ENCODE measurements around the gene ATP2B1.
A peak's percentile ranks its signal among the peaks of the same experiment; 100 is the strongest.

The ATP2B1 gene

GRCh38 chr12:89655841-89656240, 52.8 kb downstream of the ATP2B1 start:
- DNase-seq (ENCODE audit: low read depth), result no peak

- DNase-seq (ENCODE audit: low read depth), result no peak
Measured at GRCh38 chr12:89651192-89651591, 57.4 kb downstream of the ATP2B1 start.

GRCh38 chr12:89650239-89650638, 58.4 kb downstream of the ATP2B1 start:
- no peak for DNase-seq (ENCODE audit: low read depth)

GRCh38 chr12:89649820-89650219, 58.8 kb downstream of the ATP2B1 start:
- DNase-seq (ENCODE audit: low read depth), result no peak

- no peak for DNase-seq (ENCODE audit: low read depth)
Measured at GRCh38 chr12:89649139-89649538, 59.5 kb downstream of the ATP2B1 start.

- no peak for DNase-seq (ENCODE audit: low read depth)
Measured at GRCh38 chr12:89648211-89648930, 60.3 kb downstream of the ATP2B1 start.

- DNase-seq (ENCODE audit: low read depth), result no peak
Measured at GRCh38 chr12:89645434-89645833, 63.2 kb downstream of the ATP2B1 start.

DNA sequence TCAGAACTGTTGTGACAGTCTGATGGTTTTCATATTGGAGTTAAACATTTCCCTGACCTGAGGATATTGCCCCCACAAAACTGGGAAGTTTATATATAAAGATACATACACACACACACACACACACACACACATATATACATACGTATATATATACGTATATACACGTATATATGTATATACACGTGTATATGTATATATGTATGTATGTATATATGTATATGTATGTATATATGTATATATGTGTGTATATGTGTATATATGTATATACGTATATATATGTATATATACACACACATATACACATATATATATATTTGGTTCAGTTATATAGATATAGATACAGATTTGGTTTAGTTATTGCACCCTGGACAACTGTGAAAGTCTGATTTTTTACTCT, 65.7 kb downstream of the ATP2B1 start:
- no peak for DNase-seq (ENCODE audit: low read depth)

DNA sequence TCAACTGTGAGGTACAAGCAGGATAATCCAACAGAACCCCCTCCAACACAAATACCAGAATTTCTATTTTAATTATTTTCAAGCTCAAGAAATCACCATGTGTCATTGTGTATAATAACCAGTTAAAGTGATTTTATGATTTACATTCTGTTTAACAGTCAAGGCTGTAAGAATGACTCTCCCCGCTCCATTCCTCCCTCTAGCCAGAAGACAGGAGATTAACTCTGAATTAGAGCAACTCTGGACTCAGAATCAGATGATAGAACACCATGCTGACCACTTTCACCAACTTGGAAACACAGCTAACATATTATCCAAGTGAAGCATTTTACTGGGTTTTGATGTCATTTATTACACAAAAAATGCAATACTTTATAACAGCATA, 71.9 kb downstream of the ATP2B1 start:
- DNase-seq (ENCODE audit: low read depth), result no peak

DNA sequence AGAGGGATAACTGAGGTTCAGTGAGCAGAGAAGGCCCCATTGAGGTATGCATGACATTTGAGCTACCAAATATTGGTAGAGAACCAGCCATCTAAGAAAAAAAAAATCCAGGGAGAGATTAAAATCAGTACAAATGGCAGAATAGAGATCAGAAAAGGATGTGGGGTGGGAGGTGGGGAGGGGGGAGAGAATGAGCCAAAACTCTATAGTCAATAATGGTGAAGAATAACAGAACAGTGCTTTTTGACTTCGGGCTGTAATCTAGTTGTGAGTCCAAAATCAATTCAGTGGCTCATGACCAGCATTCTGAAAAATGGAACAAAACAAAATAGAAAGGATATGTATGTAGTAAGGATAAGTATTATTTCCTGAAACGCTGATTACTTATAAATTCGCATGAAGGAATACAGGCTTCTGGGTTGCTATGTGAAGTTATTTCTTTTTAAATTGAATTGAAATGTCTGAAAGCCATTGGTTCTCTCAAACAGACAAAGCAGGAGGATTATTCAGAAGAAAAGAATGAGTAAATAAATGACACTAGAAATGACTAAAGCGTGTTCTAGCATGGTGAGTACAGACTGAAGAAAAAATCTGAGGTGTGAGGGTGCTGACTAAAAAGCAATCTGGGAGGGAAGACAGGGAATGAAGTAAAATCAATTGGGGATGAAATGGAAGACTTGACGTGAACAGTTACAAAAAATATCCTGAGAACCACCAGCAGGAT, 72.4 kb downstream of the ATP2B1 start:
- peak; percentile 11 for DNase-seq (ENCODE audit: low read depth)

DNA sequence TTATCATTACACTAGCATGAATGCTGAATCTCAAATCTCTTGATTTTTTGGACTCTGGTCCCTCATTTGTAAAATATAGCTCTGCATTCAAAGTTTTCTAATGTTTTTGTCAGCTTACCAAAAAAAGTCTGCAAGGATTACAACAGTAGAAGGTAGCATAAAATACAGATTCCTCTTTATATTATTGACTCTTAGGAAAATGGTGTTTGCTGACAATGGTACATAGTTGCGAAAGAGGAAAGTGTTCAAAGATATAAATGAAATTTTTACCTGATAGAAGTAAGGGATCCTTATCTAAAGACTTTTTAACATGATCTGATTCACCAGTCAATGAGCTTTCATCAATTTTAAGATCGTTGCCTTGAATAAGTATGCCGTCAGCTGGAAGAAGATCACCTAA, 74.1 kb downstream of the ATP2B1 start:
- no peak for DNase-seq (ENCODE audit: low read depth)

- no peak for DNase-seq (ENCODE audit: low read depth)
Measured at GRCh38 chr12:89632778-89633177, 75.9 kb downstream of the ATP2B1 start.

DNA sequence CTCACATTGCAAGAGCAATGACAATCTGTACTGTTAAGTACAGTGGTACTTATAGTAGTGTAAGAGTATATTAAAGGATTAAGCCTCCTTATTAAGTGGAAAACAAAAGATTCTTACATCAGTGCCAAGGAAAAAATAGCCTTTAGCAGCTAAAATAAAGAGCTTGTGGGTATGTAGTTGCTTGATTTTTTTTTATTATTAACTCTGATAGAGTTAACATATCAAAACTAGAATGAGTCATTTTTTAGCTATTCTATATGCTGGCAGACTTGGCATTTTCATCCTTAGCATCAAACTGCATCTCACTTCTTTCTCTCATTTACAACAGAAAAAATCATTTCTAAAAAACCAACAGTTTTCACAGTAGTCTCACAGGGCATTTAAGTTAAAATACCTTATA, 86.5 kb downstream of the ATP2B1 start:
- no peak for DNase-seq (ENCODE audit: low read depth)

DNA sequence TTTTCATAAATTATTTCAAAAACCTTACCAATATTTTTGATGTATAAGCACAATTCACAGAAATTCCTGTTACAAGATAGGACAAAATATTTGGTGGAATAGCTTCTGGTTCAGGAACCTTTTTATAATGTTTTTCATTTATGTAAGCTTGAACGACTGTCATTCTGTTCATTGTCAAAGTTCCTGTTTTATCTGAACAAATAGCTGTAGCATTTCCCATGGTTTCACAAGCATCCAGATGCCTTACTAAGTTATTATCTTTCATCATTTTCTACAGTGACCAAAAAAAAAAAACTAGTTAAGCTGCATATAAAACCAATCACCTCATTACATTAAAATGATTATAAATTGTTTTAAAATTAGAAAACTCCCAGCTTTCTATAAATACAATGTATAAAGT, 87.1 kb downstream of the ATP2B1 start:
- DNase-seq (ENCODE audit: low read depth), result no peak

- DNase-seq (ENCODE audit: low read depth), result no peak
Measured at GRCh38 chr12:89619764-89620163, 88.9 kb downstream of the ATP2B1 start.

DNA sequence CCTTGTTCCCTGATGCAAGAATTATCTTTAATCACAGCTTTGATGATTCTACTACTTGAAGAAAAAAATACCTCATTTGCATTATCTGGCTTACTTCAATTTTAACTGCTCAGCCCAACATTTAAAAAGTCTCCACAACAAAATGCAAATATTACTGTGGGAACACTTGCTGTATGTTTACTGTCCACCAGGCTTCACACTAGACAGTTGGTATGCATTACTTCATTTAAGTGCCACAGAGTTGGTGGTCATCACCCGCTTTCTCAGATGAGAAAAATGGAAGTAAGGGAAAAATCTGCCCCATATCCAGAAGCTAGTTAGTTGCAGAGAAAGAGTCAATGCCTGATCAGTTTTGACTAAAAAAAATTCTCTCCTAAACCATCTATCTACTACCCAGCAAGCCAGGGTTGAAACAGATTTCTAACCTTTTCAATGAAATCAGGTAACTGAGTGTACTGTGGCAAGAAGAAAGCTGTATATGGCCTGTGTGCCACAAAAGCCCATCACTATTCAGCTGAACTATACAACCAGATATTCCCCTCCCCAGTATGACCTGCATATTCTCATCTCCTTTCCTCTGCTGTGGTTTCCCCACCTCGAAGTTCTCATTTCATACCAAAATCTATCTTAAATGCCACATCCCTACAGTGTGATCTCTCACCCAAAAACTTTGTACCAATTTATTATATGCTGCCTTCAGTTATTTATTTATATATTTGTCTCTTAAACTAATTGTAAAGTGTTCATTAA, 90.3 kb downstream of the ATP2B1 start:
- no peak for DNase-seq (ENCODE audit: low read depth)

GRCh38 chr12:89610366-89610765, 98.3 kb downstream of the ATP2B1 start:
- no peak for DNase-seq (ENCODE audit: low read depth)

GRCh38 chr12:89603678-89604077, 105.0 kb downstream of the ATP2B1 start:
- no peak for DNase-seq (ENCODE audit: low read depth)

DNA sequence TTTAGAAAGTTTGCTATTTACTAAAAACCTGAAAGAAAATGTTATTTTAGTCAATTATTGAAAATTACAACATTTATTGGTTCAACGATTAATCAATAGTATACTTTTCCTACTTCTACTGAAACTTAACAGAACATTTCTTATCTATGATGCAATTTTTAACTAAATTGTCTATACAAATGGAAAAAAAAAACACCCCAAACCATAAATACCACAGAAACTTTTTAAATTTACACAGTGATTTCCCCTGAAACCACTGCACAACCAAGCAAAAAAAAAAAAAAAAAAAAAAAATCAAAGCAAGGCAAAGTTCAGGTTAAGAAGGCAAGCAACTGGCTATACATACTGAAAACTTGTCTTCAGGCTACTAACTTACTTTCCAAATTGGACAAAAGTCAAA, 110.9 kb downstream of the ATP2B1 start:
- DNase-seq (ENCODE audit: low read depth), result no peak

DNA sequence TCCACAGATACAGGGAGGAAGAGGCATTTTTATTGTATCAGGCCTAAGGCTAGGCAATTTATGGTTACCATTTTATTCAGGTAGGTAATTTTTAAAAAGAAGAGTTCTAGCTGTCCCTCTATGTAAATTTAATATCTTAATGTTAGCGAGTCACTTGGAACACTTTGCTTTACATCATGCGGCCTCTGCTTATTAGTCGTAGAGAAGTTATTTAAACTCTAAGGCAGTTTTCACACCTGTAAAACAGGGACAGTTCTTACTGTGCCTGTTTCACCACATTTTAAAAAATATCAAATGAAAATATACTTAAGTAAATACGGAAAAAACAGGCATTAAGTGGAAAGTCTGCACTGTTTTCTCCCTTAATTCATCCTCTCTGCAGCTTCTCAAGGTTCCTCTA, 111.4 kb downstream of the ATP2B1 start:
- no peak for DNase-seq (ENCODE audit: low read depth)

GRCh38 chr12:89593873-89594272, 114.8 kb downstream of the ATP2B1 start:
- DNase-seq (ENCODE audit: low read depth), result no peak

GRCh38 chr12:89593233-89593632, 115.4 kb downstream of the ATP2B1 start:
- DNase-seq (ENCODE audit: low read depth), result no peak

DNA sequence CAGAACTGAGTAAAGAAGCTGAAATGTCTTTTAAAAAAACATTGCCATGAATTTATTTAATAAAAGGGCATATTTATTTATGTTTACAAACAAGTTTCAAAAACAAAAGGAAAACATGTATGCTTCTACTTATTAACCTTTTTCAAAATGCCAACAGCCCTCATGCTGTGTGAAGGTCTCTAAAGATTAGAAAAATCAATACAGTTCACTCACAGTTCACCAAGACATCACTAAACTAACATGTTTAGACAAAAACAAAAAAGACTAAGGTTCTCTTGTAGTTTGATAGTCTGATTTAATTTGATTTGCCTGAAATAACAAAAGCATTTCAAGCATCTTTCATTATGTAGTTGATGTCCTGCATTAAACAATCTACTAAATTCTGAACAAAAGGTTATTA, 118.9 kb downstream of the ATP2B1 start:
- no peak for DNase-seq (ENCODE audit: low read depth)

Data from GM04504 (cell line).